Caco-2 (cell line): ENCODE data around the gene FAM120B. TPM values are rescaled to one million over a fixed set of nuclear protein-coding genes. Genes with fewer than 3 reads are reported as not detected.

ENCODE experiments used
- Bru-seq: library from RNA; stranded (reverse); fragments of 400-500 nt; gene quantifications from one replicate; lab custom pipeline; 2021; lab: Mats Ljungman, UMichigan
- BruChase-seq, 2 experiments: library from RNA; stranded (reverse); fragments of 400-500 nt; gene quantifications; one replicate each; lab custom pipeline; 2021; lab: Mats Ljungman, UMichigan
- BruUV-seq: library from RNA; stranded (reverse); fragments of 400-500 nt; replicated peaks from 2 replicates; lab custom pipeline; 2021; lab: Mats Ljungman, UMichigan
- CTCF ChIA-PET: fragments of 300-600 bp; sonication (Branson Sonifier 250); formaldehyde crosslinking; loops from one replicate; lab custom pipeline; 2022; ENCODE audit warnings: antibody characterized with exemption; lab: Charles Lee
- POLR2A ChIA-PET: fragments of 300-600 bp; sonication (Branson Sonifier 250); formaldehyde crosslinking; loops from one replicate; lab custom pipeline; 2022; ENCODE audit warnings: antibody characterized with exemption; lab: Charles Lee
- DNase-seq, 2 experiments: peaks; one replicate each; pipeline versions ENCODE4 v3.0.0 to v3.0.0-alpha.2; 2020 to 2022
- H3K27me3 ChIP-seq: replicated peaks from 2 replicates; pipeline ENCODE4 v1.6.0; 2011; ENCODE audit warnings: low read length; ENCODE audit not compliant: control insufficient read depth, insufficient read depth
- H3K36me3 ChIP-seq: 2 replicates; pipeline ENCODE4 v1.5.1; 2011; ENCODE audit warnings: low read length; ENCODE audit not compliant: control insufficient read depth, insufficient read depth
- H3K4me1 ChIP-seq: fragments of 250-450 bp; sonication (Bioruptor Pico); 2 replicates; pipeline ENCODE4 v1.5.1; 2020; ENCODE audit warnings: mild to moderate bottlenecking
- H3K4me3 ChIP-seq: 2 replicates; pipeline ENCODE4 v1.5.1; 2011; ENCODE audit warnings: low read depth, mild to moderate bottlenecking, control low read depth, low read length
- H3K9me3 ChIP-seq: fragments of 250-450 bp; sonication (Bioruptor Pico); 2 replicates; pipeline ENCODE4 v1.5.1; 2020; ENCODE audit warnings: mild to moderate bottlenecking, moderate library complexity
- H3K27ac Mint-ChIP-seq: one replicate; pipeline ENCODE4 v1.8.0; 2022; ENCODE audit warnings: mixed read lengths; ENCODE audit not compliant: unreplicated experiment
- H3K27me3 Mint-ChIP-seq: one replicate; pipeline ENCODE4 v1.8.0; 2022; ENCODE audit warnings: mixed read lengths; ENCODE audit not compliant: insufficient read depth, unreplicated experiment
- H3K36me3 Mint-ChIP-seq: one replicate; pipeline ENCODE4 v1.8.0; 2022; ENCODE audit warnings: mild to moderate bottlenecking, mixed read lengths; ENCODE audit not compliant: insufficient read depth, unreplicated experiment
- H3K4me1 Mint-ChIP-seq: one replicate; pipeline ENCODE4 v1.8.0; 2022; ENCODE audit warnings: low read depth, mixed read lengths; ENCODE audit not compliant: unreplicated experiment
- H3K4me3 Mint-ChIP-seq: one replicate; pipeline ENCODE4 v1.8.0; 2022; ENCODE audit warnings: mild to moderate bottlenecking, moderate library complexity, mixed read lengths; ENCODE audit not compliant: unreplicated experiment
- H3K9me3 Mint-ChIP-seq: one replicate; pipeline ENCODE4 v1.8.0; 2022; ENCODE audit warnings: mixed read lengths; ENCODE audit not compliant: unreplicated experiment
- intact Hi-C: fragments of 100-400 bp; cut with micrococcal nuclease; formaldehyde crosslinking; loops from one replicate; pipeline ENCODE4 v1.10.0; 2022; ENCODE audit not compliant: unreplicated experiment
- long read RNA-seq: library from polyadenylated mRNA; stranded (forward); transcript quantifications from one replicate; pipeline ENCODE4 v2.0.0, GENCODE V29; 2022
- total RNA-seq: library from RNA; stranded (reverse); gene quantifications from 2 replicates; pipeline ENCODE4 v1.2.3, GENCODE V29; 2022
- TF ChIP-seq, protein P1 (sequence below), 2 experiments: fragments of 200-600 bp in 1 of 2; IDR thresholded peaks; 1 replicate in 1 of 2; 2 replicates in 1 of 2; pipeline versions ENCODE4 v1.5.1 to v1.8.0; 2011 to 2022; ENCODE audit warnings: antibody characterized with exemption in 1 of 2, control low read depth in 1 of 2, inconsistent platforms in 1 of 2, low read depth in 1 of 2, low read length in 1 of 2, mild to moderate bottlenecking in 1 of 2, moderate library complexity in 1 of 2; ENCODE audit not compliant: insufficient read depth in 1 of 2, severe bottlenecking in 1 of 2, unreplicated experiment in 1 of 2

Gene FAM120B
- total RNA-seq: 20.9 and 21.0 TPM in 2 replicates
- percentile 78 among the genes with signal in this experiment for Bru-seq, nascent RNA
- BruChase-seq, experiment 1, labeled RNA remaining after a 2-hour chase: percentile 82 among the genes with signal in this experiment
- BruChase-seq, experiment 2, labeled RNA remaining after a 6-hour chase: percentile 72 among the genes with signal in this experiment
- long read RNA-seq, full-length matches to known transcripts: 14 of 31 reads
- long read RNA-seq, partial matches to known transcripts: 6 of 31 reads
- long read RNA-seq, other reads (novel, unspliced or antisense): 11 of 31 reads

DNA sequence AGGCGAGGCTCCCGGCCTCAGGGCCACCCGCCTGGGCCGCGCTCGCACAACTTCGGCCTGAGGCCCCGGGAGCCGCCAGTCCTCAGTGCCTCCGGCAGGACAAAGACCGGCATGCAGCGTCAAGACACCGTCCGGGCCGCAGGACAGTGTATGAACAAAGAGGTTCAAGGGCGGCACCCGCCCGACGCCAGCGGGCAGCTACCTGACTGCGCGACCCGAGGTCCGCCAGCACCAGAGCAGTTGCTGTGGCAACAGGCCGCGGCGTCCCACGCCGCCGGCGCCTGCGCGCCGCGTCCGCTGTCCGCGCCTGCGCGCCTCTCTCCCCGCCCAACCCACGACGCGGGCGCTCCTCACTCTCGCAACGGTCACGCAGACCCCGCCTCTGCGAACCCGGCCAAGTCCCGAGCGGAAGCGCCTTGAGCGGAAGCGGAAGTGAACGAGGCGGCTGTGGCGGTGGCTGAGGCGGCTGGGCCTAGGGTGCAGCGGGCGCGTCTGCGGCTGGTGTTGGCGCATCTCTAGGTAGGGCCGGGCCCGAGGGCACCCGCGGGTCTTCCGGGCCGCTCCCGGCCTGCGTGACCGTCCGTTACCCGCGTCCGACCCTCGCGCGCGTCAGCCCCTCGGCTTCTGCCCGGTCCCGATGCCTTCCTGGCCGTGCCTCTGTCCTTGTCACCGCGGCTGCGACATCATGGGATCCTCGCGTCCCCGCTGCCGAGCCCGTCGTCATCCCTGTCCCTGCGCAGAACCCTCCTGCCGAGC lies at the start of gene FAM120B:
TSS of gene FAM120B (plus strand) at position 435 of the 756 bp plus-strand sequence. CDS start 10,633 bp downstream, outside the sequence.
- no peaks in the 10 kb centered on the region for H3K36me3 ChIP-seq
- ChIA-PET CTCF (interaction anchor here (0.6 kb wide), 1 partner anchor 210 kb away, joined by 4 read pairs; no protein-coding TSS in a partner anchor), POLR2A (no interaction called here)
- TF ChIP-seq, protein P1, sequence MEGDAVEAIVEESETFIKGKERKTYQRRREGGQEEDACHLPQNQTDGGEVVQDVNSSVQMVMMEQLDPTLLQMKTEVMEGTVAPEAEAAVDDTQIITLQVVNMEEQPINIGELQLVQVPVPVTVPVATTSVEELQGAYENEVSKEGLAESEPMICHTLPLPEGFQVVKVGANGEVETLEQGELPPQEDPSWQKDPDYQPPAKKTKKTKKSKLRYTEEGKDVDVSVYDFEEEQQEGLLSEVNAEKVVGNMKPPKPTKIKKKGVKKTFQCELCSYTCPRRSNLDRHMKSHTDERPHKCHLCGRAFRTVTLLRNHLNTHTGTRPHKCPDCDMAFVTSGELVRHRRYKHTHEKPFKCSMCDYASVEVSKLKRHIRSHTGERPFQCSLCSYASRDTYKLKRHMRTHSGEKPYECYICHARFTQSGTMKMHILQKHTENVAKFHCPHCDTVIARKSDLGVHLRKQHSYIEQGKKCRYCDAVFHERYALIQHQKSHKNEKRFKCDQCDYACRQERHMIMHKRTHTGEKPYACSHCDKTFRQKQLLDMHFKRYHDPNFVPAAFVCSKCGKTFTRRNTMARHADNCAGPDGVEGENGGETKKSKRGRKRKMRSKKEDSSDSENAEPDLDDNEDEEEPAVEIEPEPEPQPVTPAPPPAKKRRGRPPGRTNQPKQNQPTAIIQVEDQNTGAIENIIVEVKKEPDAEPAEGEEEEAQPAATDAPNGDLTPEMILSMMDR (IDR thresholded peaks at IDR 0.05; ENCODE audit: insufficient read depth in 1 of 2, low read depth in 1 of 2, low read length in 1 of 2, severe bottlenecking in 1 of 2, unreplicated experiment in 1 of 2): no peak
- H3K36me3 Mint-ChIP-seq: peaks cover 4% of the 10 kb centered on the region
- H3K4me3 Mint-ChIP-seq: peak within 1 kb of the TSS; percentile 90
- H3K27me3 ChIP-seq: no peaks in the 10 kb centered on the region
- no peaks in the 10 kb centered on the region for H3K9me3 Mint-ChIP-seq
- DNase-seq: peak; percentile 93
- BruUV-seq: no TSS peak
- peak within 1 kb of the TSS; percentile 83 for H3K27ac Mint-ChIP-seq
- intact Hi-C loops: loop anchor here (5.0 kb wide), 1 partner anchor 211 kb away; no protein-coding TSS in a partner anchor
- H3K4me1 ChIP-seq: peaks cover 8% of the 10 kb centered on the region; the same call in 1 of the 2 replicates
- no peaks in the 10 kb centered on the region for H3K27me3 Mint-ChIP-seq
- H3K4me1 Mint-ChIP-seq: peaks cover 11% of the 10 kb centered on the region
- H3K4me3 ChIP-seq: peak within 1 kb of the TSS; percentile 91
- H3K9me3 ChIP-seq: no peaks in the 10 kb centered on the region

GRCh38 chr6:170257376-170257775 lies 49.2 kb upstream of the FAM120B start:
- no peak overlapping the region for H3K4me3 ChIP-seq
- Mint-ChIP-seq H3K4me3 (no peak overlapping the region), H3K27ac (no peak overlapping the region), H3K4me1 (no peaks in the 10 kb centered on the region), H3K27me3 (no peaks in the 10 kb centered on the region), H3K36me3 (no peaks in the 10 kb centered on the region), H3K9me3 (no peaks in the 10 kb centered on the region)
- CTCF ChIA-PET: no interaction called here
- intact Hi-C loops: no loop called here
- peak in 1 of 2 experiments; percentile 7 for DNase-seq
- no TSS peak for BruUV-seq
- TF ChIP-seq, protein P1 (IDR thresholded peaks at IDR 0.05; ENCODE audit: insufficient read depth in 1 of 2, low read depth in 1 of 2, low read length in 1 of 2, severe bottlenecking in 1 of 2, unreplicated experiment in 1 of 2): no peak
- no peaks in the 10 kb centered on the region for H3K27me3 ChIP-seq
- H3K36me3 ChIP-seq: no peaks in the 10 kb centered on the region
- POLR2A ChIA-PET: no interaction called here
- no peaks in the 10 kb centered on the region for H3K4me1 ChIP-seq
- no peaks in the 10 kb centered on the region for H3K9me3 ChIP-seq

- POLR2A ChIA-PET: no interaction called here
- BruUV-seq: no TSS peak
These were observed 48.2 kb upstream of the FAM120B start for GRCh38 chr6:170258407-170258806.

More at GRCh38 chr6:170258407-170258806, 48.2 kb upstream of the FAM120B start:
- H3K4me1 ChIP-seq: no peaks in the 10 kb centered on the region
- Mint-ChIP-seq H3K27me3 (no peaks in the 10 kb centered on the region), H3K4me3 (no peak overlapping the region), H3K4me1 (no peaks in the 10 kb centered on the region), H3K27ac (no peak overlapping the region), H3K36me3 (no peaks in the 10 kb centered on the region), H3K9me3 (no peaks in the 10 kb centered on the region)
- no peak overlapping the region for H3K4me3 ChIP-seq
- intact Hi-C loops: no loop called here
- no peak for DNase-seq
- no peaks in the 10 kb centered on the region for H3K9me3 ChIP-seq
- CTCF ChIA-PET: no interaction called here
- TF ChIP-seq, protein P1 (IDR thresholded peaks at IDR 0.05; ENCODE audit: insufficient read depth in 1 of 2, low read depth in 1 of 2, low read length in 1 of 2, severe bottlenecking in 1 of 2, unreplicated experiment in 1 of 2): no peak
- H3K27me3 ChIP-seq: no peaks in the 10 kb centered on the region
- no peaks in the 10 kb centered on the region for H3K36me3 ChIP-seq
